ENCODE data around the gene MAX.

GRCh38 chr14:65106736-65107135 lies 4.4 kb upstream of the MAX start:
- TF ChIP-seq EZH2 (IDR thresholded peaks at IDR 0.05; ENCODE audit: insufficient read depth, poor library complexity, severe bottlenecking) (no peak), EZH2phosphoT487 (IDR thresholded peaks at IDR 0.05; ENCODE audit: insufficient read depth, low read depth) (no peak)
